ENCODE results near the gene GPBP1. TPM values are rescaled to one million over a fixed set of nuclear protein-coding genes. Genes with fewer than 3 reads are reported as not detected.
"Not testable (repeated sequence)": the region's sequence is repeated elsewhere in the genome, so short reads cannot be mapped to it uniquely, and the experiment has no call there.

The GPBP1 gene
- total RNA-seq, 1 donor from 2014 or later, result 63.0 TPM

DNA sequence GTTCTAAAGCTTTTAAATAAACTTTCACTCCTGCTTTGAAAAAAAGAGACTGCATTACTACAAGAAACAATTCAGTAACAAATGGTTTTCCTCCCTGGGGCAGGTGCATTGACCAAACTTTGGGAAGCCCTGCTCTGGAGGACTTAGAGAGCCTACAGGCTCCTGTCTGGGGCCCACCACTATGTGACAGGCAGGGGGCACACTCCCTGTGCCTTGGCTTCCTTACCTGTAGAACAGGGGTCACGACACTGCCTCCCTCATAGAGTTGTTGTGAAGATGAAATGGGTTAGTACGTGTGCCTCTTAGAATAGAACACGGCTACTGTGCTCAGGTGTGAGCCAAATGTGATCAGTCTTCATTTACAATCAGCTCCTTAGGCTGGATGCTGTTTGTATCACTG is 130.1 kb downstream of the GPBP1 start:
- TF ChIP-seq, protein P1, sequence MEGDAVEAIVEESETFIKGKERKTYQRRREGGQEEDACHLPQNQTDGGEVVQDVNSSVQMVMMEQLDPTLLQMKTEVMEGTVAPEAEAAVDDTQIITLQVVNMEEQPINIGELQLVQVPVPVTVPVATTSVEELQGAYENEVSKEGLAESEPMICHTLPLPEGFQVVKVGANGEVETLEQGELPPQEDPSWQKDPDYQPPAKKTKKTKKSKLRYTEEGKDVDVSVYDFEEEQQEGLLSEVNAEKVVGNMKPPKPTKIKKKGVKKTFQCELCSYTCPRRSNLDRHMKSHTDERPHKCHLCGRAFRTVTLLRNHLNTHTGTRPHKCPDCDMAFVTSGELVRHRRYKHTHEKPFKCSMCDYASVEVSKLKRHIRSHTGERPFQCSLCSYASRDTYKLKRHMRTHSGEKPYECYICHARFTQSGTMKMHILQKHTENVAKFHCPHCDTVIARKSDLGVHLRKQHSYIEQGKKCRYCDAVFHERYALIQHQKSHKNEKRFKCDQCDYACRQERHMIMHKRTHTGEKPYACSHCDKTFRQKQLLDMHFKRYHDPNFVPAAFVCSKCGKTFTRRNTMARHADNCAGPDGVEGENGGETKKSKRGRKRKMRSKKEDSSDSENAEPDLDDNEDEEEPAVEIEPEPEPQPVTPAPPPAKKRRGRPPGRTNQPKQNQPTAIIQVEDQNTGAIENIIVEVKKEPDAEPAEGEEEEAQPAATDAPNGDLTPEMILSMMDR (IDR thresholded peaks at IDR 0.05), result no peak
- Histone ChIP-seq H3K9me3 (no peaks in the 10 kb centered on the region), H3K4me1 (peaks cover 4% of the 10 kb centered on the region), H3K27me3 (no peaks in the 10 kb centered on the region), H3K4me3 (no peak overlapping the region), H3K36me3 (no peaks in the 10 kb centered on the region), H3K27ac (no peak overlapping the region)
- DNase-seq, result no peak
- intact Hi-C loops (cut with DNase I), result no loop called here
- no peak for ATAC-seq

GRCh38 chr5:57304931-57305330 is 131.1 kb downstream of the GPBP1 start:
- intact Hi-C loops (cut with DNase I), result no loop called here
- ATAC-seq, result no peak
- no peak overlapping the region for H3K27ac ChIP-seq
- no peak overlapping the region for H3K4me3 ChIP-seq
- no peaks in the 10 kb centered on the region for H3K9me3 ChIP-seq
- no peaks in the 10 kb centered on the region for H3K27me3 ChIP-seq
- no peaks in the 10 kb centered on the region for H3K36me3 ChIP-seq
- DNase-seq, result no peak
- TF ChIP-seq, protein P1 (IDR thresholded peaks at IDR 0.05), result no peak
- no peaks in the 10 kb centered on the region for H3K4me1 ChIP-seq

GRCh38 chr5:57306359-57306758 is 132.5 kb downstream of the GPBP1 start:
- DNase-seq, result no peak
- H3K9me3 ChIP-seq, result no peaks in the 10 kb centered on the region
- H3K4me1 ChIP-seq, result no peaks in the 10 kb centered on the region
- H3K4me3 ChIP-seq, result no peak overlapping the region
- H3K36me3 ChIP-seq, result no peaks in the 10 kb centered on the region
- ATAC-seq, result no peak
- TF ChIP-seq, protein P1 (IDR thresholded peaks at IDR 0.05), result no peak
- intact Hi-C loops (cut with DNase I), result no loop called here
- H3K27me3 ChIP-seq, result no peaks in the 10 kb centered on the region
- H3K27ac ChIP-seq, result no peak overlapping the region

DNA sequence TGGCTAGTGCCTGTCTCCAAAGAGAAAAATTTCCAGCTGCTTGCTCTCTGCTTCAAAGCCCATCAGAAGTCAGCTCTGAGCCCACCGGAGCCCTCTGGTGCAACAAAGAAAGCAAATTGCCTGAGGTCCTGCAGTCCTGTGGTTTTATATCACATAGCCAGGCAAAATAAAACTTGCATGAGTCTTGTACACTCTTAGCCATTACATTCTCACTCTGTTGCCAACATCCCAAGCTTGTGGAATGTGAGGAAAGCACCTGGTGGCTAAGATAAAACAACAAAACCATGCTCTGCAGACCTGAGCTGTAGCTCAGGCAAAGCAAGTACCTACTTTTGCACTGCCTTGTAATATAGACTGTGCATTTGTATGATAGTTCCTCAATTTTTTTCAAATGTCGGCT is 133.7 kb downstream of the GPBP1 start:
- Histone ChIP-seq H3K4me3 (no peak overlapping the region), H3K4me1 (no peaks in the 10 kb centered on the region), H3K9me3 (no peaks in the 10 kb centered on the region), H3K36me3 (no peaks in the 10 kb centered on the region), H3K27me3 (no peaks in the 10 kb centered on the region), H3K27ac (no peak overlapping the region)
- intact Hi-C loops (cut with DNase I), result no loop called here
- DNase-seq (no peak), ATAC-seq (no peak)
- TF ChIP-seq, protein P1 (IDR thresholded peaks at IDR 0.05), result no peak

DNA sequence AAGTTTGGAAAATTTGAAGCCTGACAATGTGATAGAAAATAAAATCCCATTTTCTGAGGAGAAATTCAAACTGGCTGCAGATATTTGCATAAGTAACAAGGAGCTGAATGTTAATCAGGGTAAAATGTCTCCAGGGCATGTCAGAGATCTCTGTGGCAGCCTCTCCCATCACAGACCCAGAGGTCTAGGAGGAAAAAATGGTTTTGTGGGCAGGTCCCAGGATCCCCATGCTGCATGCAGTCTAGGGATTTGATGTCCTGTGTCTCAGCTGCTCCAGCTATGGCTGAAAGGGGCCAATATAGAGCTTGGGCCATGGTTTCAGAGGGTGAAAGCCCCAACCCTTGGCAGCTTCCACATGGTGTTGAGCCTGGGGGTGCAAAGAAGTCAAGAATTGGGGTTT is 135.2 kb downstream of the GPBP1 start:
- H3K36me3 ChIP-seq; intact Hi-C loops (cut with DNase I); ATAC-seq; H3K27me3 ChIP-seq; DNase-seq; H3K27ac ChIP-seq; H3K9me3 ChIP-seq; H3K4me1 ChIP-seq; H3K4me3 ChIP-seq: not testable (repeated sequence)

- ATAC-seq (no peak), DNase-seq (no peak)
- intact Hi-C loops (cut with DNase I), result no loop called here
- H3K36me3 ChIP-seq, result no peaks in the 10 kb centered on the region
- no peaks in the 10 kb centered on the region for H3K27me3 ChIP-seq
- H3K4me1 ChIP-seq, result no peaks in the 10 kb centered on the region
- no peak overlapping the region for H3K27ac ChIP-seq
- H3K4me3 ChIP-seq, result no peak overlapping the region
- H3K9me3 ChIP-seq, result no peaks in the 10 kb centered on the region
- TF ChIP-seq, protein P1 (IDR thresholded peaks at IDR 0.05), result no peak
These were observed 137.4 kb downstream of the GPBP1 start for GRCh38 chr5:57311251-57311650.
